Dermis microvascular lymphatic vessel endothelial cell (primary cell): ENCODE results near the gene BMP4. TPM values are rescaled to one million over a fixed set of nuclear protein-coding genes. Genes with fewer than 3 reads are reported as not detected.
A peak's percentile ranks its signal among the peaks of the same experiment; 100 is the strongest.
"Not testable (repeated sequence)": the region's sequence is repeated elsewhere in the genome, so short reads cannot be mapped to it uniquely, and the experiment has no call there.

Source experiments
- DNase-seq, 2 donors: peaks; one replicate each; pipeline versions ENCODE4 v3.0.0 to v3.0.0-alpha.2; 2010; ENCODE audit warnings: low read depth in 2 of 2
- total RNA-seq: library from RNA; depleted of rRNA; stranded (reverse); fragments of >200 nt; gene quantifications from 2 replicates; pipeline ENCODE4 v1.2.1, GENCODE V29; 2014

The BMP4 gene
- 17.8 and 32.4 TPM in 2 replicates for total RNA-seq

GRCh38 chr14:53956427-53957201 lies at the start of gene BMP4:
TSS of gene BMP4 (minus strand) at chr14:53956825. CDS start at chr14:53952222, 4,603 bp downstream.
- DNase-seq = peak in 1 of 2 donors; percentile 74

GRCh38 chr14:54003064-54003463 lies 46.4 kb upstream of the BMP4 start:
- no peak for DNase-seq

- no peak for DNase-seq
These were observed 46.0 kb upstream of the BMP4 start for GRCh38 chr14:54002653-54003052.

- peak in 1 of 2 donors; percentile 17 for DNase-seq
These were observed 44.7 kb upstream of the BMP4 start for GRCh38 chr14:54001189-54001878.

GRCh38 chr14:54000341-54000811 lies 43.8 kb upstream of the BMP4 start:
- peak in 1 of 2 donors; percentile 57 for DNase-seq

GRCh38 chr14:53999061-53999488 lies 42.5 kb upstream of the BMP4 start:
- no peak for DNase-seq

GRCh38 chr14:53996041-53996440 lies 39.4 kb upstream of the BMP4 start:
- DNase-seq = no peak

GRCh38 chr14:53993920-53994607 lies 37.4 kb upstream of the BMP4 start:
- no peak for DNase-seq

GRCh38 chr14:53990978-53991377 lies 34.4 kb upstream of the BMP4 start:
- DNase-seq = no peak

GRCh38 chr14:53986718-53987117 lies 30.1 kb upstream of the BMP4 start:
- not testable (repeated sequence) for DNase-seq

GRCh38 chr14:53984958-53985357 lies 28.3 kb upstream of the BMP4 start:
- DNase-seq = not testable (repeated sequence)

GRCh38 chr14:53983112-53983511 lies 26.5 kb upstream of the BMP4 start:
- no peak for DNase-seq

GRCh38 chr14:53982546-53982945 lies 25.9 kb upstream of the BMP4 start:
- DNase-seq = no peak

- no peak for DNase-seq
These were observed 23.4 kb upstream of the BMP4 start for GRCh38 chr14:53979747-53980642.

- no peak for DNase-seq
These were observed 22.6 kb upstream of the BMP4 start for GRCh38 chr14:53979113-53979681.

GRCh38 chr14:53978194-53978593 lies 21.6 kb upstream of the BMP4 start:
- DNase-seq = no peak

- DNase-seq = no peak
These were observed 18.8 kb upstream of the BMP4 start for GRCh38 chr14:53975444-53975843.

GRCh38 chr14:53971521-53971920 lies 14.9 kb upstream of the BMP4 start:
- no peak for DNase-seq

- no peak for DNase-seq
These were observed 12.7 kb upstream of the BMP4 start for GRCh38 chr14:53969326-53969725.

GRCh38 chr14:53968726-53969125 lies 12.1 kb upstream of the BMP4 start:
- no peak for DNase-seq

GRCh38 chr14:53967606-53968005 lies 11.0 kb upstream of the BMP4 start:
- no peak for DNase-seq
